ENCODE data around the gene PIP4K2A. TPM values are rescaled to one million over a fixed set of nuclear protein-coding genes. Genes with fewer than 3 reads are reported as not detected.

The PIP4K2A gene
- total and polyA plus RNA-seq, 10 donors = 30.1 to 168 (median 101) TPM

GRCh38 chr10:22673785-22674572, 40.4 kb downstream of the PIP4K2A start:
- no peaks in the 10 kb centered on the region for H3K9me3 ChIP-seq
- intact Hi-C loops (cut with DNase I; ENCODE audit: low total_unique reads) = no loop called here
- DNase-seq = no peak
- no peak for TF ChIP-seq CTCF (IDR thresholded peaks at IDR 0.05 in 8 of 11, conservative IDR thresholded peaks at IDR 0.05 in 3 of 11)
- no peak for TF ChIP-seq POLR2A (IDR thresholded peaks at IDR 0.05)
- no peak for TF ChIP-seq POLR2AphosphoS5 (IDR thresholded peaks at IDR 0.05)
- 81 to 91% (median 84%) methylated on average over 2 of the region's 2 CpGs for WGBS, 5 donors
- no peaks in the 10 kb centered on the region for H3K27me3 ChIP-seq (replicated peaks in 1 of 7)
- no peak overlapping the region for H3K4me3 ChIP-seq
- H3K27ac ChIP-seq = peak overlapping the region in 1 of 8 donors; percentile 45
- no peaks in the 10 kb centered on the region for H3K36me3 ChIP-seq
- H3K4me1 ChIP-seq = peaks cover 14 to 100% (median 92%) of the 10 kb centered on the region in 6 donors

GRCh38 chr10:22673091-22673392, 41.3 kb downstream of the PIP4K2A start:
- no peak for DNase-seq
- Histone ChIP-seq H3K27me3 (replicated peaks in 1 of 7) (no peaks in the 10 kb centered on the region), H3K9me3 (no peaks in the 10 kb centered on the region), H3K27ac (peak overlapping the region in 2 of 8 donors; percentile 6 to 53), H3K4me1 (peaks cover 14 to 100% (median 96%) of the 10 kb centered on the region in 6 donors), H3K36me3 (no peaks in the 10 kb centered on the region), H3K4me3 (no peak overlapping the region)
- TF ChIP-seq POLR2A (IDR thresholded peaks at IDR 0.05) (no peak), CTCF (IDR thresholded peaks at IDR 0.05 in 8 of 11, conservative IDR thresholded peaks at IDR 0.05 in 3 of 11) (no peak), POLR2AphosphoS5 (IDR thresholded peaks at IDR 0.05) (no peak)
- 65 to 91% (median 81%) methylated on average over 1 of the region's 1 CpG for WGBS, 5 donors
- intact Hi-C loops (cut with DNase I; ENCODE audit: low total_unique reads) = no loop called here

GRCh38 chr10:22672319-22673090, 41.9 kb downstream of the PIP4K2A start:
- Histone ChIP-seq H3K27ac (peak overlapping the region in 2 of 8 donors; percentile 6 to 53), H3K4me3 (no peak overlapping the region), H3K4me1 (peaks cover 14 to 100% (median 95%) of the 10 kb centered on the region in 6 donors), H3K27me3 (replicated peaks in 1 of 7) (no peaks in the 10 kb centered on the region), H3K9me3 (no peaks in the 10 kb centered on the region), H3K36me3 (no peaks in the 10 kb centered on the region)
- DNase-seq = no peak
- no peak for TF ChIP-seq POLR2AphosphoS5 (IDR thresholded peaks at IDR 0.05)
- TF ChIP-seq CTCF (IDR thresholded peaks at IDR 0.05 in 8 of 11, conservative IDR thresholded peaks at IDR 0.05 in 3 of 11) = no peak
- no peak for TF ChIP-seq POLR2A (IDR thresholded peaks at IDR 0.05)
- intact Hi-C loops (cut with DNase I; ENCODE audit: low total_unique reads) = no loop called here
- 60 to 68% (median 65%) methylated on average over 7 of the region's 7 CpGs for WGBS, 5 donors

- Histone ChIP-seq H3K4me3 (no peak overlapping the region), H3K36me3 (no peaks in the 10 kb centered on the region), H3K9me3 (no peaks in the 10 kb centered on the region), H3K27me3 (replicated peaks in 1 of 7) (no peaks in the 10 kb centered on the region), H3K4me1 (peaks cover 24 to 100% (median 95%) of the 10 kb centered on the region in 6 donors), H3K27ac (no peak overlapping the region)
- DNase-seq = no peak
- 84 to 91% (median 87%) methylated on average over 5 of the region's 5 CpGs for WGBS, 5 donors
- TF ChIP-seq CTCF (IDR thresholded peaks at IDR 0.05 in 8 of 11, conservative IDR thresholded peaks at IDR 0.05 in 3 of 11) = no peak
- TF ChIP-seq POLR2A (IDR thresholded peaks at IDR 0.05) = no peak
- TF ChIP-seq POLR2AphosphoS5 (IDR thresholded peaks at IDR 0.05) = no peak
- intact Hi-C loops (cut with DNase I; ENCODE audit: low total_unique reads) = no loop called here
Measured at GRCh38 chr10:22670788-22671187, 43.6 kb downstream of the PIP4K2A start.

Measured in spleen (tissue), 11 donors.